HEK293 (cell line): ENCODE measurements around the gene SEMA4B.
A peak's percentile ranks its signal among the peaks of the same experiment; 100 is the strongest.

Experiments used
- CTCF ChIA-PET: fragments of 350-600 bp; formaldehyde crosslinking; extraction: SDS; loops from one replicate; lab custom pipeline; 2021; ENCODE audit warnings: antibody characterized with exemption; lab: Yijun Ruan, JAX
- POLR2A ChIA-PET: fragments of 300-600 bp; formaldehyde crosslinking; extraction: SDS; loops from one replicate; lab custom pipeline; 2020; ENCODE audit warnings: antibody characterized with exemption, inconsistent platforms; lab: Yijun Ruan, JAX
- H3K27ac ChIP-seq: fragments of 200-500 bp; sonication (Bioruptor generic); 2 replicates; pipeline ENCODE4 v1.5.1; 2014; ENCODE audit warnings: low read depth, low read length, control low read depth, inconsistent platforms; ENCODE audit errors: extremely low read depth
- H3K36me3 ChIP-seq, 2 experiments: fragments of 200-500 bp in 1 of 2; sonication (Bioruptor generic) in 1 of 2; 1 replicate in 1 of 2; 2 replicates in 1 of 2; pipeline ENCODE4 v1.5.1; 2014 to 2017; ENCODE audit warnings: inconsistent platforms in 2 of 2, low read length in 2 of 2; ENCODE audit not compliant: control insufficient read depth in 2 of 2, insufficient read depth in 1 of 2
- H3K4me1 ChIP-seq: fragments of 200-500 bp; sonication (Bioruptor generic); 2 replicates; pipeline ENCODE4 v1.5.1; 2014; ENCODE audit warnings: mild to moderate bottlenecking, low read length, inconsistent platforms; ENCODE audit not compliant: control insufficient read depth, insufficient read depth
- H3K4me3 ChIP-seq: 2 replicates; pipeline ENCODE4 v1.5.1; 2011; ENCODE audit warnings: low read depth, mild to moderate bottlenecking, control low read depth, low read length, moderate library complexity
- H3K9me3 ChIP-seq: fragments of 200-500 bp; sonication (Bioruptor generic); 2 replicates; pipeline ENCODE4 v1.5.1; 2014; ENCODE audit warnings: low read depth, low read length, inconsistent platforms; ENCODE audit not compliant: control insufficient read depth, insufficient read depth
- GFI1B ChIP-seq: fragments of 450-650 bp; formaldehyde crosslinking; IDR thresholded peaks from 2 replicates; pipeline ENCODE4 v1.5.1; 2016; ENCODE audit warnings: missing biosample characterization, missing genetic modification characterization
- GLI4 ChIP-seq: fragments of 450-650 bp; formaldehyde crosslinking; IDR thresholded peaks from 2 replicates; pipeline ENCODE4 v1.5.1; 2016; ENCODE audit warnings: missing biosample characterization, missing genetic modification characterization
- INSM2 ChIP-seq: fragments of 450-650 bp; formaldehyde crosslinking; IDR thresholded peaks from 2 replicates; pipeline ENCODE4 v1.5.1; 2016; ENCODE audit warnings: missing biosample characterization, missing genetic modification characterization
- KLF1 ChIP-seq: fragments of 450-650 bp; formaldehyde crosslinking; IDR thresholded peaks from 2 replicates; pipeline ENCODE4 v1.5.1; 2016; ENCODE audit warnings: missing biosample characterization, missing genetic modification characterization
- RBAK ChIP-seq: fragments of 450-650 bp; formaldehyde crosslinking; IDR thresholded peaks from 2 replicates; pipeline ENCODE4 v1.5.1; 2016; ENCODE audit warnings: missing biosample characterization, missing genetic modification characterization
- SCRT2 ChIP-seq: fragments of 450-650 bp; formaldehyde crosslinking; IDR thresholded peaks from 2 replicates; pipeline ENCODE4 v1.5.1; 2016; ENCODE audit warnings: missing biosample characterization, missing genetic modification characterization
- SP2 ChIP-seq: fragments of 450-650 bp; formaldehyde crosslinking; IDR thresholded peaks from 2 replicates; pipeline ENCODE4 v1.5.1; 2016; ENCODE audit warnings: missing biosample characterization, missing genetic modification characterization
- SP3 ChIP-seq: fragments of 450-650 bp; formaldehyde crosslinking; IDR thresholded peaks from 2 replicates; pipeline ENCODE4 v1.5.1; 2016; ENCODE audit warnings: missing biosample characterization, missing genetic modification characterization
- ZIC2 ChIP-seq: fragments of 450-650 bp; formaldehyde crosslinking; IDR thresholded peaks from 2 replicates; pipeline ENCODE4 v1.5.1; 2016; ENCODE audit warnings: missing biosample characterization, missing genetic modification characterization
- ZNF157 ChIP-seq: fragments of 450-650 bp; formaldehyde crosslinking; IDR thresholded peaks from 2 replicates; pipeline ENCODE4 v1.5.1; 2016; ENCODE audit warnings: missing biosample characterization, missing genetic modification characterization
- ZNF174 ChIP-seq: fragments of 450-650 bp; formaldehyde crosslinking; IDR thresholded peaks from 2 replicates; pipeline ENCODE4 v1.5.0; 2017; ENCODE audit warnings: missing biosample characterization, mild to moderate bottlenecking, missing genetic modification characterization
- ZNF184 ChIP-seq: fragments of 450-650 bp; IDR thresholded peaks from 2 replicates; pipeline ENCODE4 v1.5.1; 2018; ENCODE audit warnings: missing biosample characterization, mild to moderate bottlenecking, missing genetic modification characterization
- ZNF202 ChIP-seq: fragments of 450-650 bp; formaldehyde crosslinking; IDR thresholded peaks from 2 replicates; pipeline ENCODE4 v1.5.1; 2016; ENCODE audit warnings: missing biosample characterization, missing genetic modification characterization, borderline replicate concordance
- ZNF248 ChIP-seq: fragments of 450-650 bp; formaldehyde crosslinking; IDR thresholded peaks from 2 replicates; pipeline ENCODE4 v1.5.1; 2017; ENCODE audit warnings: missing biosample characterization, missing genetic modification characterization
- ZNF362 ChIP-seq: fragments of 450-650 bp; formaldehyde crosslinking; IDR thresholded peaks from 2 replicates; pipeline ENCODE4 v1.5.1; 2016; ENCODE audit warnings: missing biosample characterization, missing genetic modification characterization
- ZNF501 ChIP-seq: fragments of 450-650 bp; formaldehyde crosslinking; IDR thresholded peaks from 2 replicates; pipeline ENCODE4 v1.5.1; 2016; ENCODE audit warnings: missing biosample characterization, missing genetic modification characterization
- ZNF518A ChIP-seq: fragments of 450-650 bp; formaldehyde crosslinking; conservative IDR thresholded peaks from 2 replicates; pipeline ENCODE4 v1.5.1; 2016; ENCODE audit warnings: low read depth, missing biosample characterization, missing genetic modification characterization
- ZNF521 ChIP-seq: fragments of 450-650 bp; formaldehyde crosslinking; IDR thresholded peaks from 2 replicates; pipeline ENCODE4 v1.5.1; 2017; ENCODE audit warnings: missing biosample characterization, mild to moderate bottlenecking, missing genetic modification characterization
- ZNF548 ChIP-seq: fragments of 450-650 bp; formaldehyde crosslinking; IDR thresholded peaks from 2 replicates; pipeline ENCODE4 v1.5.1; 2016; ENCODE audit warnings: missing biosample characterization, missing genetic modification characterization
- ZNF571 ChIP-seq: fragments of 450-650 bp; formaldehyde crosslinking; IDR thresholded peaks from 2 replicates; pipeline ENCODE4 v1.5.0; 2017; ENCODE audit warnings: missing biosample characterization, missing genetic modification characterization
- ZNF600 ChIP-seq: fragments of 450-650 bp; formaldehyde crosslinking; IDR thresholded peaks from 2 replicates; pipeline ENCODE4 v1.5.1; 2016; ENCODE audit warnings: missing biosample characterization, missing genetic modification characterization
- ZNF645 ChIP-seq: fragments of 450-650 bp; formaldehyde crosslinking; IDR thresholded peaks from 2 replicates; pipeline ENCODE4; 2016; ENCODE audit warnings: missing biosample characterization, missing genetic modification characterization
- ZXDB ChIP-seq: fragments of 450-650 bp; formaldehyde crosslinking; IDR thresholded peaks from 2 replicates; pipeline ENCODE4 v1.5.1; 2016; ENCODE audit warnings: missing biosample characterization, missing genetic modification characterization

The SEMA4B gene

GRCh38 chr15:90228960-90229359 is 27.8 kb downstream of the SEMA4B start:
- ChIA-PET POLR2A (no interaction called here), CTCF (interaction anchor here (1.0 kb wide), 2 partner anchors 65 to 153 kb away, joined by 3 to 5 read pairs; no protein-coding TSS in a partner anchor)
- Histone ChIP-seq H3K4me1 (peaks cover 6% of the 10 kb centered on the region; the same call in 1 of the 2 replicates), H3K36me3 (peaks cover 10 to 74% of the 10 kb centered on the region in 2 experiments; a peak in 2 of 3 replicates), H3K27ac (no peak overlapping the region), H3K4me3 (no peak overlapping the region), H3K9me3 (no peaks in the 10 kb centered on the region)
- TF ChIP-seq SP2 (tag by site-specific recombination): no peak
- no peak for TF ChIP-seq GFI1B (tag by site-specific recombination)
- no peak for TF ChIP-seq ZNF571 (tag by site-specific recombination)
- no peak for TF ChIP-seq ZNF202 (tag by site-specific recombination)
- TF ChIP-seq ZNF600 (tag by site-specific recombination): 0 out of 2 replicates have a peak, but pooled peaks have one; percentile 20
- no peak for TF ChIP-seq ZNF548 (tag by site-specific recombination)

GRCh38 chr15:90230071-90230494 is 29.0 kb downstream of the SEMA4B start:
- no peak overlapping the region for H3K27ac ChIP-seq
- POLR2A ChIA-PET: no interaction called here
- TF ChIP-seq ZNF157 (tag by site-specific recombination): no peak
- no peak for TF ChIP-seq ZNF600 (tag by site-specific recombination)
- no peak for TF ChIP-seq SCRT2
- TF ChIP-seq RBAK (tag by site-specific recombination): no peak
- TF ChIP-seq SP3 (tag by site-specific recombination): no peak
- TF ChIP-seq ZNF521: no peak
- TF ChIP-seq ZNF174 (tag by site-specific recombination): no peak
- TF ChIP-seq, all 188 proteins: peak for 0
- Histone ChIP-seq H3K36me3 (peaks cover 10 to 62% of the 10 kb centered on the region in 2 experiments; a peak in 2 of 3 replicates), H3K9me3 (no peaks in the 10 kb centered on the region), H3K4me1 (peaks cover 6% of the 10 kb centered on the region; the same call in 1 of the 2 replicates), H3K4me3 (no peak overlapping the region)
- CTCF ChIA-PET: interaction anchor here (4.8 kb wide), 1 partner anchor 9 kb away, joined by 38 read pairs; no protein-coding TSS in a partner anchor

- TF ChIP-seq ZNF501 (tag by site-specific recombination) (no peak), ZNF248 (no peak), INSM2 (no peak), GLI4 (tag by site-specific recombination) (no peak), ZNF174 (tag by site-specific recombination) (no peak), ZXDB (tag by site-specific recombination) (no peak), ZIC2 (no peak), KLF1 (tag by site-specific recombination) (no peak), ZNF645 (tag by site-specific recombination) (no peak), ZNF518A (tag by site-specific recombination) (no peak), ZNF184 (tag by site-specific recombination) (no peak), ZNF362 (tag by site-specific recombination) (no peak)
- peaks cover 10 to 58% of the 10 kb centered on the region in 2 experiments; a peak in 2 of 3 replicates for H3K36me3 ChIP-seq
- peaks cover 4% of the 10 kb centered on the region; the same call in 1 of the 2 replicates for H3K4me1 ChIP-seq
- no peak overlapping the region for H3K27ac ChIP-seq
- CTCF ChIA-PET: interaction anchor here (4.8 kb wide), 1 partner anchor 10 kb away, joined by 38 read pairs; no protein-coding TSS in a partner anchor
- POLR2A ChIA-PET: no interaction called here
- no peak overlapping the region for H3K4me3 ChIP-seq
- no peaks in the 10 kb centered on the region for H3K9me3 ChIP-seq
These were observed 29.5 kb downstream of the SEMA4B start for GRCh38 chr15:90230610-90231009.
